ENCODE measurements around the gene FUBP3.

GRCh38 chr9:130608554-130609134 lies 29.3 kb downstream of the FUBP3 start:
- no peak for TF ChIP-seq POLR2A (IDR thresholded peaks at IDR 0.05)
- TF ChIP-seq, protein P1, sequence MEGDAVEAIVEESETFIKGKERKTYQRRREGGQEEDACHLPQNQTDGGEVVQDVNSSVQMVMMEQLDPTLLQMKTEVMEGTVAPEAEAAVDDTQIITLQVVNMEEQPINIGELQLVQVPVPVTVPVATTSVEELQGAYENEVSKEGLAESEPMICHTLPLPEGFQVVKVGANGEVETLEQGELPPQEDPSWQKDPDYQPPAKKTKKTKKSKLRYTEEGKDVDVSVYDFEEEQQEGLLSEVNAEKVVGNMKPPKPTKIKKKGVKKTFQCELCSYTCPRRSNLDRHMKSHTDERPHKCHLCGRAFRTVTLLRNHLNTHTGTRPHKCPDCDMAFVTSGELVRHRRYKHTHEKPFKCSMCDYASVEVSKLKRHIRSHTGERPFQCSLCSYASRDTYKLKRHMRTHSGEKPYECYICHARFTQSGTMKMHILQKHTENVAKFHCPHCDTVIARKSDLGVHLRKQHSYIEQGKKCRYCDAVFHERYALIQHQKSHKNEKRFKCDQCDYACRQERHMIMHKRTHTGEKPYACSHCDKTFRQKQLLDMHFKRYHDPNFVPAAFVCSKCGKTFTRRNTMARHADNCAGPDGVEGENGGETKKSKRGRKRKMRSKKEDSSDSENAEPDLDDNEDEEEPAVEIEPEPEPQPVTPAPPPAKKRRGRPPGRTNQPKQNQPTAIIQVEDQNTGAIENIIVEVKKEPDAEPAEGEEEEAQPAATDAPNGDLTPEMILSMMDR (IDR thresholded peaks at IDR 0.05 in 8 of 11, conservative IDR thresholded peaks at IDR 0.05 in 3 of 11): no peak
